ENCODE data around the gene BMPER. TPM values are rescaled to one million over a fixed set of nuclear protein-coding genes. Genes with fewer than 3 reads are reported as not detected.
A peak's percentile ranks its signal among the peaks of the same experiment; 100 is the strongest.

Gene BMPER
- total RNA-seq, 1 donor = 11.2 TPM

GRCh38 chr7:33869176-33869575, 36.2 kb upstream of the BMPER start:
- Histone ChIP-seq H3K4me2 (ENCODE audit: insufficient read depth, low read length) (no peak overlapping the region), H2AFZ (ENCODE audit: low read length) (no peak overlapping the region), H3K4me3 (ENCODE audit: insufficient read depth, low read length) (no peak overlapping the region), H3K36me3 (ENCODE audit: insufficient read depth, low read length) (no peaks in the 10 kb centered on the region), H3K4me1 (ENCODE audit: insufficient read depth, low read length) (peaks cover 31% of the 10 kb centered on the region), H4K20me1 (ENCODE audit: insufficient read depth, low read length) (no peaks in the 10 kb centered on the region), H3K79me2 (ENCODE audit: insufficient read depth, low read length) (no peaks in the 10 kb centered on the region), H3K27ac (ENCODE audit: low read depth, low read length) (peak overlapping the region; percentile 66), H3K27me3 (ENCODE audit: insufficient read depth, low read length) (no peaks in the 10 kb centered on the region), H3K9me3 (ENCODE audit: low read depth, low read length) (no peaks in the 10 kb centered on the region)
- TF ChIP-seq, protein P1, sequence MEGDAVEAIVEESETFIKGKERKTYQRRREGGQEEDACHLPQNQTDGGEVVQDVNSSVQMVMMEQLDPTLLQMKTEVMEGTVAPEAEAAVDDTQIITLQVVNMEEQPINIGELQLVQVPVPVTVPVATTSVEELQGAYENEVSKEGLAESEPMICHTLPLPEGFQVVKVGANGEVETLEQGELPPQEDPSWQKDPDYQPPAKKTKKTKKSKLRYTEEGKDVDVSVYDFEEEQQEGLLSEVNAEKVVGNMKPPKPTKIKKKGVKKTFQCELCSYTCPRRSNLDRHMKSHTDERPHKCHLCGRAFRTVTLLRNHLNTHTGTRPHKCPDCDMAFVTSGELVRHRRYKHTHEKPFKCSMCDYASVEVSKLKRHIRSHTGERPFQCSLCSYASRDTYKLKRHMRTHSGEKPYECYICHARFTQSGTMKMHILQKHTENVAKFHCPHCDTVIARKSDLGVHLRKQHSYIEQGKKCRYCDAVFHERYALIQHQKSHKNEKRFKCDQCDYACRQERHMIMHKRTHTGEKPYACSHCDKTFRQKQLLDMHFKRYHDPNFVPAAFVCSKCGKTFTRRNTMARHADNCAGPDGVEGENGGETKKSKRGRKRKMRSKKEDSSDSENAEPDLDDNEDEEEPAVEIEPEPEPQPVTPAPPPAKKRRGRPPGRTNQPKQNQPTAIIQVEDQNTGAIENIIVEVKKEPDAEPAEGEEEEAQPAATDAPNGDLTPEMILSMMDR (IDR thresholded peaks at IDR 0.05; ENCODE audit: extremely low read depth, low read depth, low read length) = no peak
- no peak for DNase-seq (ENCODE audit: insufficient read length, low spot score, missing footprints)

- H2AFZ ChIP-seq (ENCODE audit: low read length) = no peak overlapping the region
- TF ChIP-seq, protein P1 (IDR thresholded peaks at IDR 0.05; ENCODE audit: extremely low read depth, low read depth, low read length) = no peak
- H3K4me3 ChIP-seq (ENCODE audit: insufficient read depth, low read length) = no peak overlapping the region
- no peaks in the 10 kb centered on the region for H3K9me3 ChIP-seq (ENCODE audit: low read depth, low read length)
- no peak overlapping the region for H3K4me2 ChIP-seq (ENCODE audit: insufficient read depth, low read length)
- DNase-seq (ENCODE audit: insufficient read length, low spot score, missing footprints) = no peak
- H3K27ac ChIP-seq (ENCODE audit: low read depth, low read length) = no peak overlapping the region
- no peaks in the 10 kb centered on the region for H3K36me3 ChIP-seq (ENCODE audit: insufficient read depth, low read length)
- H3K27me3 ChIP-seq (ENCODE audit: insufficient read depth, low read length) = no peaks in the 10 kb centered on the region
- H3K79me2 ChIP-seq (ENCODE audit: insufficient read depth, low read length) = no peaks in the 10 kb centered on the region
- no peaks in the 10 kb centered on the region for H4K20me1 ChIP-seq (ENCODE audit: insufficient read depth, low read length)
- H3K4me1 ChIP-seq (ENCODE audit: insufficient read depth, low read length) = peaks cover 38% of the 10 kb centered on the region
Measured at GRCh38 chr7:33870120-33870519, 35.2 kb upstream of the BMPER start.

DNA sequence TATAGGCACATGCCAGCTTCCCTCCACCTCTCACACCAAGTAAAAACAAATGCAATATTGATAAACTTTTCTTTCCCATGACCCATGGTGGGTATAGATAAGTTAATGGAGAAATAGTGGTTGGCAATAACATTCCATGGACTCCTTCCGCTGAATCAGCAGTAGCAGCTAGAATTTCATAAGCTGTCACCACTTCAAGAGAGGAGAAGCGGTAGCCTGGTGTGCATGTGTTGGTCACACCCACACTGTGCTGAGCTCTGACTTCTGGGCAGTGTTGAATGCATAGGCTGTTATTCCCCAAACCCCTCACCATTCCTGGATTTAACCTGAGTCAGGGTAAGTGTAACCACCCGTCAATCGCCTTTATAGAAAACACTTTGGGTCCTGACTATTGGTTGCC, 32.5 kb upstream of the BMPER start:
- no peak overlapping the region for H2AFZ ChIP-seq (ENCODE audit: low read length)

GRCh38 chr7:33873518-33873917, 31.8 kb upstream of the BMPER start:
- Histone ChIP-seq H3K36me3 (ENCODE audit: insufficient read depth, low read length) (no peaks in the 10 kb centered on the region), H3K4me1 (ENCODE audit: insufficient read depth, low read length) (peaks cover 50% of the 10 kb centered on the region), H3K9me3 (ENCODE audit: low read depth, low read length) (no peaks in the 10 kb centered on the region), H4K20me1 (ENCODE audit: insufficient read depth, low read length) (no peaks in the 10 kb centered on the region), H2AFZ (ENCODE audit: low read length) (no peak overlapping the region), H3K27ac (ENCODE audit: low read depth, low read length) (peak overlapping the region; percentile 90), H3K27me3 (ENCODE audit: insufficient read depth, low read length) (no peaks in the 10 kb centered on the region), H3K4me2 (ENCODE audit: insufficient read depth, low read length) (peak overlapping the region; percentile 2), H3K79me2 (ENCODE audit: insufficient read depth, low read length) (no peaks in the 10 kb centered on the region), H3K4me3 (ENCODE audit: insufficient read depth, low read length) (no peak overlapping the region)
- TF ChIP-seq, protein P1 (IDR thresholded peaks at IDR 0.05; ENCODE audit: extremely low read depth, low read depth, low read length) = no peak
- DNase-seq (ENCODE audit: insufficient read length, low spot score, missing footprints) = no peak

More for the DNA sequence above, 32.5 kb upstream of the BMPER start:
- Histone ChIP-seq H3K9me3 (ENCODE audit: low read depth, low read length) (no peaks in the 10 kb centered on the region), H3K36me3 (ENCODE audit: insufficient read depth, low read length) (no peaks in the 10 kb centered on the region), H4K20me1 (ENCODE audit: insufficient read depth, low read length) (no peaks in the 10 kb centered on the region), H3K27ac (ENCODE audit: low read depth, low read length) (peak overlapping the region; percentile 90), H3K4me1 (ENCODE audit: insufficient read depth, low read length) (peaks cover 57% of the 10 kb centered on the region), H3K79me2 (ENCODE audit: insufficient read depth, low read length) (no peaks in the 10 kb centered on the region), H3K4me3 (ENCODE audit: insufficient read depth, low read length) (no peak overlapping the region), H3K4me2 (ENCODE audit: insufficient read depth, low read length) (no peak overlapping the region), H3K27me3 (ENCODE audit: insufficient read depth, low read length) (no peaks in the 10 kb centered on the region)
- DNase-seq (ENCODE audit: insufficient read length, low spot score, missing footprints) = no peak
- TF ChIP-seq, protein P1 (IDR thresholded peaks at IDR 0.05; ENCODE audit: extremely low read depth, low read depth, low read length) = no peak

Data from osteoblast (primary cell).